HEK293T (cell line): ENCODE results near the gene CPNE6.
"Not testable (repeated sequence)": the region's sequence is repeated elsewhere in the genome, so short reads cannot be mapped to it uniquely, and the experiment has no call there.

Experiments
- CTCF ChIA-PET: fragments of 350-600 bp; formaldehyde crosslinking; extraction: SDS; loops from one replicate; lab custom pipeline; 2021; ENCODE audit warnings: antibody characterized with exemption, inconsistent platforms; lab: Yijun Ruan, JAX
- POLR2A ChIA-PET: fragments of 350-600 bp; formaldehyde crosslinking; extraction: SDS; loops from one replicate; lab custom pipeline; 2020; ENCODE audit warnings: antibody characterized with exemption, inconsistent platforms; lab: Yijun Ruan, JAX
- DNase-seq: peaks from one replicate; pipeline ENCODE4 v3.0.0; 2012; ENCODE audit warnings: mixed read lengths; ENCODE audit errors: extremely low spot score
- ARNT ChIP-seq: fragments of 450-650 bp; IDR thresholded peaks from 2 replicates; pipeline ENCODE4 v1.6.1; 2017; ENCODE audit warnings: mild to moderate bottlenecking
- BHLHE40 ChIP-seq: fragments of 450-650 bp; IDR thresholded peaks from 2 replicates; pipeline ENCODE4 v1.6.1; 2016; ENCODE audit warnings: mild to moderate bottlenecking, moderate library complexity, borderline replicate concordance
- CTBP1 ChIP-seq: fragments of 450-650 bp; IDR thresholded peaks from 2 replicates; pipeline ENCODE4 v1.6.1; 2016; ENCODE audit warnings: borderline replicate concordance
- ELF4 ChIP-seq: fragments of 450-650 bp; IDR thresholded peaks from 2 replicates; pipeline ENCODE4 v1.6.1; 2017; ENCODE audit warnings: antibody characterized with exemption
- FOXA1 ChIP-seq: fragments of 450-650 bp; IDR thresholded peaks from 2 replicates; pipeline ENCODE4 v1.6.1; 2016; ENCODE audit warnings: mild to moderate bottlenecking
- FOXK2 ChIP-seq: fragments of 450-650 bp; IDR thresholded peaks from 2 replicates; pipeline ENCODE4 v1.6.1; 2016; ENCODE audit warnings: mild to moderate bottlenecking
- FOXM1 ChIP-seq: fragments of 450-650 bp; IDR thresholded peaks from 2 replicates; pipeline ENCODE4 v1.6.1; 2017; ENCODE audit warnings: mild to moderate bottlenecking, borderline replicate concordance
- HDGF ChIP-seq: fragments of 450-650 bp; IDR thresholded peaks from 2 replicates; pipeline ENCODE4 v1.6.1; 2017; ENCODE audit warnings: antibody characterized with exemption, borderline replicate concordance
- L3MBTL2 ChIP-seq: fragments of 450-650 bp; conservative IDR thresholded peaks from 2 replicates; pipeline ENCODE4 v1.6.1; 2016; ENCODE audit warnings: mild to moderate bottlenecking
- LEF1 ChIP-seq: fragments of 450-650 bp; IDR thresholded peaks from 2 replicates; pipeline ENCODE4 v1.6.1; 2017; ENCODE audit warnings: mild to moderate bottlenecking, borderline replicate concordance
- NFRKB ChIP-seq: fragments of 450-650 bp; IDR thresholded peaks from 2 replicates; pipeline ENCODE4 v1.6.1; 2016; ENCODE audit warnings: mild to moderate bottlenecking, moderate library complexity
- SP1 ChIP-seq: fragments of 450-650 bp; IDR thresholded peaks from 2 replicates; pipeline ENCODE4 v1.6.1; 2017
- SUZ12 ChIP-seq: fragments of 450-650 bp; IDR thresholded peaks from 2 replicates; pipeline ENCODE4 v1.6.1; 2016; ENCODE audit warnings: mild to moderate bottlenecking
- TARDBP ChIP-seq: fragments of 450-650 bp; IDR thresholded peaks from 2 replicates; pipeline ENCODE4 v1.6.1; 2016
- ZNF384 ChIP-seq: fragments of 450-650 bp; IDR thresholded peaks from 2 replicates; pipeline ENCODE4 v1.6.1; 2016
- TF ChIP-seq, protein P1 (sequence below): fragments of 450-650 bp; IDR thresholded peaks from 2 replicates; pipeline ENCODE4 v1.6.1; 2016

The CPNE6 gene

DNA sequence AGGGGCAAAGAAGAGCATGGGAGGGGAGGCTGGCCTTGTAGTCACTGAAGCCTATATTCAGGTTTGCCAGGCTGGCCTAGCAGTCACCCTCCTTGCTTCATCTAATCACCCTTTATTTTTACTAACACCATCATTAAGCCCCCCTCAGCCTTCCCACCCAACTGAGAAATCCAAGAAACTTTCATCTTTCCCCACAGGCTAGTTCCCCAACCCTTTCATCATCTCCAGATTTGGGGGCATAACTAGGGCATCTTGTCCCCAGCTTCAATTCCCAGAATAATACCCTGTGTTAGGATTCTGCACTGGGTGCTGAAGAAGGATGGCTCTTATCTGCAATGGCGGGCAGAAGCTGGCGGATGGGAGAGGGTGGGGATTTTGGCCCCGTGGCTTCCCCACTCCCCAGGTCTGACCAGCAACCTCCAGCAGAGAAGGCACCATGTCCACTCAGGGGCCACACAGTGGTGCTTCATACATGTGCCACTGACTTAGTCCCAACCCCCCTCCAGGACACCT lies 29.7 kb downstream of the CPNE6 start:
- no peak for DNase-seq
- POLR2A ChIA-PET = interaction anchor here (1.6 to 3.1 kb wide), 3 partner anchors 13 to 35 kb away, joined by 5 to 13 read pairs (median 5); partner anchors contain the start of genes DCAF11, NRL and PSME1
- TF ChIP-seq FOXA1 (no peak), TARDBP (no peak), HDGF (no peak), ZNF384 (no peak), CTBP1 (no peak), ARNT (no peak), SP1 (no peak)
- TF ChIP-seq, protein P1, sequence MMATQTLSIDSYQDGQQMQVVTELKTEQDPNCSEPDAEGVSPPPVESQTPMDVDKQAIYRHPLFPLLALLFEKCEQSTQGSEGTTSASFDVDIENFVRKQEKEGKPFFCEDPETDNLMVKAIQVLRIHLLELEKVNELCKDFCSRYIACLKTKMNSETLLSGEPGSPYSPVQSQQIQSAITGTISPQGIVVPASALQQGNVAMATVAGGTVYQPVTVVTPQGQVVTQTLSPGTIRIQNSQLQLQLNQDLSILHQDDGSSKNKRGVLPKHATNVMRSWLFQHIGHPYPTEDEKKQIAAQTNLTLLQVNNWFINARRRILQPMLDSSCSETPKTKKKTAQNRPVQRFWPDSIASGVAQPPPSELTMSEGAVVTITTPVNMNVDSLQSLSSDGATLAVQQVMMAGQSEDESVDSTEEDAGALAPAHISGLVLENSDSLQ = no peak
- CTCF ChIA-PET = no interaction called here

DNA sequence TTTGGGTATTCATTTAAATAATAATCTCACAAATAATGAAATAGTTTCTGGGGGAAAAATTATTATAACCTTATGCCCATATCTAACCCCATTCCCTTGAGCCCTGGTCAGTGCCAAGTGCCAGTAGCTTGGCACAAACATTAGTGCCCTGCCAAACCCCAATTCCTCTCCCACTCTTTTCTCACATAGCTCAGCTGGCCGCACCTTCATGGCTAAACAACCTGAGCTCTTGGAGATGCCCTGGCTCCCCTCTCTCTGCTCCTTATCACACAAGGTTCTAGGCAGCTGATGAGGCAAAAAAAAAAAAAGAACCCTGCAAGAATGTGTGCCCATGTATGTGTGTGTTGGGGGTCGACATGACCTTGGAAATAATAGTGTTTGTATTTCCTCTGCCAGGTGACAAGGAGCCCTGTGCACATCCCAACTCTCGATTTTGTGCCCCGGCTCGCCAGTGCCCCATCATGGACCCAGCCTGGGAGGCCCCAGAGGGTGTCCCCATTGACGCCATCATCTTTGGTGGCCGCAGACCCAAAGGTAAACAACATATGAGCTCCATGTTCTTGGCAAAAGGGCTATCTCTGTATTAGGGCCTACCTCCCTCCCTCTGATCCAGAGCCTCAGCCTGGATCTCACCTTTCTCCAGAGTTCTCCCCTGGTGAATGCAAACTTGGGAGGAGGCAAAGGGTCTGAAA lies 31.1 kb downstream of the CPNE6 start:
- no peak for TF ChIP-seq ARNT
- no peak for TF ChIP-seq SP1
- no peak for TF ChIP-seq NFRKB
- TF ChIP-seq BHLHE40 = no peak
- no peak for TF ChIP-seq ELF4
- no peak for TF ChIP-seq FOXA1
- no peak for TF ChIP-seq SUZ12
- no peak for TF ChIP-seq FOXK2
- TF ChIP-seq CTBP1 = no peak
- TF ChIP-seq ZNF384 = no peak
- TF ChIP-seq HDGF = no peak
- TF ChIP-seq FOXM1 = no peak
- TF ChIP-seq L3MBTL2 = no peak
- TF ChIP-seq LEF1 = no peak
- TF ChIP-seq, protein P1 = no peak
- no peak for TF ChIP-seq TARDBP
- CTCF ChIA-PET = no interaction called here
- DNase-seq = no peak
- POLR2A ChIA-PET = interaction anchor here (2.2 to 9.8 kb wide), 3 partner anchors 8 to 33 kb away, joined by 5 to 162 read pairs (median 13); partner anchors contain the start of genes DCAF11, NRL, PCK2 and PSME1

DNA sequence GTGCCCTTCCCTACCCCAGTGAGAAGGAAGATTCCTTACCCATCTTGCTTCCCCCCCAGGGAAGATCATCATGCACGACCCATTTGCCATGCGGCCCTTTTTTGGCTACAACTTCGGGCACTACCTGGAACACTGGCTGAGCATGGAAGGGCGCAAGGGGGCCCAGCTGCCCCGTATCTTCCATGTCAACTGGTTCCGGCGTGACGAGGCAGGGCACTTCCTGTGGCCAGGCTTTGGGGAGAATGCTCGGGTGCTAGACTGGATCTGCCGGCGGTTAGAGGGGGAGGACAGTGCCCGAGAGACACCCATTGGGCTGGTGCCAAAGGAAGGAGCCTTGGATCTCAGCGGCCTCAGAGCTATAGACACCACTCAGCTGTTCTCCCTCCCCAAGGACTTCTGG lies 32.1 kb downstream of the CPNE6 start:
- no peak for TF ChIP-seq L3MBTL2
- TF ChIP-seq SUZ12 = no peak
- TF ChIP-seq SP1 = no peak
- TF ChIP-seq CTBP1 = no peak
- no peak for TF ChIP-seq HDGF
- no peak for TF ChIP-seq ZNF384
- no peak for TF ChIP-seq FOXM1
- TF ChIP-seq TARDBP = no peak
- no peak for TF ChIP-seq ELF4
- no peak for TF ChIP-seq FOXA1
- no peak for DNase-seq
- ChIA-PET CTCF (interaction anchor here (8.1 kb wide), 1 partner anchor 46 kb away, joined by 114 read pairs; no protein-coding TSS in a partner anchor), POLR2A (interaction anchor here (0.8 to 9.8 kb wide), 3 partner anchors 9 to 56 kb away, joined by 3 to 162 read pairs (median 21); partner anchors contain the start of genes DCAF11, NRL and PCK2)

DNA sequence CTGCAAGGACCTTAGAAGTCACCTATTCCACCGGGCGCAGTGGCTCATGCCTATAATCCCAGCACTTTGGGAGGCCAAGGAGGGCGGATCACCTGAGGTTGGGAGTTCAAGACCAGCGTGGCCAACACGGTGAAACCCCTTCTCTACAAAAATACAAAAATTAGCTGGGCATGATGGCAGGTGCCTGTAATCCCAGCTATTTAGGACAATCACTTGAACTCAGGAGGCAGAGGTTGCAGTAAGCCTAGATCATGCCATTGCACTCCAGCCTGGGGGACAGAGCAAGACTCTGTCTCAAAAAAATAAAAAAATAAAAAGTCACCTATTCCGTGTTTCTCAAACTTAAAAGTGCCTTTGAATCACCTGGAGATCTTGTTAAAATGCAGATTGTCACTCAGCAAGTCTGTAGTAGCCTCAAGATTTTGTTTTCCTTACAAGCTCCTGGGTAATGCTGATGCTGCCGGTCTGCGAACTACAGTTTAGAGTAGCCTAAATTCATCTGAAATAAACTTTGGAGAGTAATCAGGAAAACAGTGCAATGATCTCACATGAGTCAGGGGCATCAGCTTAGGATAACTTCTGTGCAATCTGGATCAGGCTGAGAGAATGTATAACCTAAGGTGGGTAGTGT lies 34.4 kb downstream of the CPNE6 start:
- POLR2A ChIA-PET = interaction anchor here (1.0 to 9.8 kb wide), 6 partner anchors 9 to 90 kb away, joined by 3 to 162 read pairs (median 4); partner anchors contain the start of genes DCAF11, EMC9, NRL and PCK2
- CTCF ChIA-PET = interaction anchor here (1.0 to 8.1 kb wide), 3 partner anchors 13 to 48 kb away, joined by 3 to 114 read pairs (median 3); no protein-coding TSS in a partner anchor
- DNase-seq = not testable (repeated sequence)

DNA sequence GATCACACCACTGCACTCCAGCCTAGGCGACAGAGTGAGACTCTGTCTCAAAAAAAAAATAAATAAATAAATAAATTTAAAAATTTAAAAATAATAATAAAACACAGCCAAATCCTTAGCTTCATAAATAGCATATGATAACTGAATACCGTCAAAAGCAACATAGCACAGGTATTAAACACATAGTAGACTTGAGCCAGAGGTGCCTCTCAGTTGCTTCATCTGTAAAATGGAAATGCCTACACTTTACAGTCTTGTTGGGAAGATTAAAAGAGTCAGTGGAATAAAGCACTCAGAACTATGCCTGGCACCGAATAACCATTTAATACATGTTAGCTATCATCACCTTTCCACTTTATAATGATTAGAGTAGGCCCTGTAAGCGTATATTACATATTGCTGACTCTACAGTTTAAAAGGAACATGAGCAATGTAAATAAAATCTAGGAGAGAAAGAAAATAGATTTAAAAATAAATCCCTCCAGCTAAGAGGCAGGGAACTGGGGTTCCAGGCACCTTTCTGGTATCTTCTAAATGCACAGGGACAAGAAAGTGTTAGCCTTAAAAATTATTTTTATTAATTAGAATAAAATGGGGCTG lies 35.4 kb downstream of the CPNE6 start:
- no peak for DNase-seq
- ChIA-PET POLR2A (interaction anchor here (0.7 to 9.8 kb wide), 5 partner anchors 12 to 89 kb away, joined by 3 to 162 read pairs (median 3); partner anchors contain the start of genes PCK2 and TM9SF1), CTCF (interaction anchor here (0.6 to 8.1 kb wide), 4 partner anchors 12 to 67 kb away, joined by 5 to 114 read pairs (median 24); partner anchors contain the start of gene PCK2)
- TF ChIP-seq, protein P1 = no peak
- TF ChIP-seq CTBP1 (no peak), FOXK2 (no peak), TARDBP (no peak), ELF4 (no peak), SP1 (no peak)
